Thyroid gland (tissue), 4 donors: ENCODE measurements around the gene COL16A1.

Source experiments
- CTCF ChIP-seq, 6 experiments: fragments of 200-600 bp in 3 of 6; fragments of 450-650 bp in 3 of 6; sonication (generic) in 3 of 6; IDR thresholded peaks; one replicate each; pipeline ENCODE4 v1.5.1; 2016 to 2019; ENCODE audit warnings: antibody characterized with exemption in 6 of 6, mild to moderate bottlenecking in 2 of 6, inconsistent platforms in 1 of 6, moderate library complexity in 1 of 6
- POLR2A ChIP-seq, 2 donors: fragments of 450-650 bp; IDR thresholded peaks; one replicate each; pipeline ENCODE4 v1.6.1; 2017; ENCODE audit warnings: antibody characterized with exemption in 2 of 2, mild to moderate bottlenecking in 2 of 2, moderate library complexity in 1 of 2

DNA sequence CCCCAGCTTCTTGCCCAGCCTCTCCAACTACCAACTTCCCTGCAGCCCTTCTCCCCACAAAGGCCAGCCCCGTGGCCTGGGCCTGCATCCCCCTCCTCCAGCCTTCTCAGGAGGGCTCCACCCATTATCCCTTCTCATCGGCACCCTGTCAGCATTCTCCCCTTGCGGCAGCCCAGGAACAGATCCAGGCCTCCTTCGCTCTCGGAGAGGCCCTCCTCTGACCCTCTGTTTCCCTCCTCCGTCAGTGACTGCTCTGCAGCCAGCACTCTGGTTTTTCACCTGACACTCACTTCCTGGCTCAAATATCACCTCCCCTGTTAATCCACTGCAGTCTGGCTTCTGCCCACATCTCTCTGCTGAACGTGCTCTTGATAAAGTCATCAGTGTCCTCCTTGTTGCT, 42.9 kb upstream of the COL16A1 start:
- no peak for TF ChIP-seq CTCF (IDR thresholded peaks at IDR 0.05)
- no peak for TF ChIP-seq POLR2A (IDR thresholded peaks at IDR 0.05)
